NCI-H1105 treated with DMSO at 0.1 percent for 48 hours (cell line): ENCODE measurements around the gene FAM240B.

Experiments
- DNase-seq: peaks from one replicate; lab custom pipeline; 2025; lab: John Stamatoyannopoulos, UW

Gene FAM240B

GRCh38 chr9:38699337-38699736 lies 20.6 kb downstream of the FAM240B start:
- no peak for DNase-seq

- no peak for DNase-seq
Measured at GRCh38 chr9:38697776-38698300, 22.1 kb downstream of the FAM240B start.

DNA sequence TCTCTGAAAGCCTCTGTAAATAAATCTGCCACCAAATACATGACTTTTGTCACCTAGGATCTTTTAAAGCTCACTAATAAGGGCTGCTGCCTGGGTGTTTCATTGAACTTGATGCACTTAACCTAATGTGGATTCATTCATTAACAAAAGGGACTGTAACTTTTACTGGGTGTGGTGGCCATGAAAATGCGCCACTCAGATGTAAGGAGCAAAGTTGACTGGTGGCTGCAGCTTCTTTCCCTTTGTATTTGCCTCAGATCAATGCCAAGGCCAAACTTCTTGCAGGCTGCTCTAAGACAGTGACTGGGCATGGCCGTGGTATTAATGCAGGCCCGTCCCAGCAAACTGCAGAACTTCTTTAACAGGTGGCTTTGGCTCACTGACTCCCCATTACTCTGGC lies 22.9 kb downstream of the FAM240B start:
- no peak for DNase-seq

DNA sequence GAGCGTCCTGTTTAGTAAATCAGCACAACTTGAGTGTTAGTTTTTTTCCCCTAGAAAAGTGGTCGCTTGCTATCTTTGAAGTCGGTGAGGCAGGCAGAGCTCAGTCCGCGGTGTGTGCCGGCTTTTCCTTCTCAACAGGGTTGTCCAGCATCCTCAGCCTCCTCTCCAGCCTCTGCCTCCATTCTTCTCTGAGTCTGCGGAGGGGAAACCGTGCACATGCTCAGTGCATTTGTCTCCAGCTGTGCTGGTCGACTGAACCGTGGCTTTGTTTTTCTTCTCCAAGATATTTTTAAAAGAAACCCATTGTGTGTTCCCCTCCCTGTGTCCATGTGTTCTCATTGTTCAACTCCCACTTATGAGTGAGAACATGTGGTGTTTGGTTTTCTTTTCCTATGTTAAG lies 25.3 kb downstream of the FAM240B start:
- DNase-seq = no peak

DNA sequence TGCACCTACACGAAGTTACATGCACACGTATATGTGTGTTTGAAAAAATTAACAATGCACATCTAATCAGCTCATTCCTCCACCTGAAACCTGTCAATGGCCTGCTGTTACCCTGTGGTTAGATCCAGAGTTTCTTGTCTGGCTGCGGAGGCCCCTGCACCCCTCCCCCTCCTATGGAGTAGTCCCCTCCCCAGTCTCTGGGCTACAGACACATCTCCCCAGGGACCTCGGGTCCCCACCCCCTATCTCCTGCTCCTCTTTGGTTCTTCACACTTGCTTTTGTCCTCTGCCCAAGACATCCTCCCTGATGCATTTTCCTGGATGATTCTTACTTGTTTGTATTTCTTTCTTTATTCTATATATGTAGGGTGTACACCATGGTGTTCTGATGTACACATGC lies 27.2 kb downstream of the FAM240B start:
- no peak for DNase-seq

GRCh38 chr9:38690574-38690973 lies 29.4 kb downstream of the FAM240B start:
- DNase-seq = no peak

- DNase-seq = no peak
Measured at GRCh38 chr9:38689678-38690077, 30.3 kb downstream of the FAM240B start.

GRCh38 chr9:38687992-38688391 lies 31.9 kb downstream of the FAM240B start:
- no peak for DNase-seq

DNA sequence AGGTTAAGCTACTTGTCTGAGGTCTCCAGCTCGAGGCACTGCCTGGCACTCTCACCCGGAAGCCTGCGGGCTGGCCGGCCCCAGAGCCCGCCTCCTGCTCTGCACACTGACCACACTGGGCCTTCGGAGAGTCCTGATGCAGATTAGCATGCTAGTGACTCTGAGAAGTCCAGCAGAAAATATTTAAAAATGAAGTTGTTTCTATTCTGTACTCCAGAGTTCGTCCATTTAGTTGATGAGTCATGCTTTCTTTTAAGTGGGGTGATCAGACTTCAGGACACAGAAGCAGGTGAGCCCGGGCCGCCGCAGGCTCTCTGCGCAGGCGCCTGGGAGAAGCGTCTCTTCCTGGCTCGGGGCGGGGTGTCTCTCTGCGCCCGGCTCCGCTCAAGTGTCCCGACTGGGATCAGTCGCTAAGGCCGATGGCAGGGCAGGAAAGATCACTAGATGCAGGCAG lies 32.5 kb downstream of the FAM240B start:
- no peak for DNase-seq

DNA sequence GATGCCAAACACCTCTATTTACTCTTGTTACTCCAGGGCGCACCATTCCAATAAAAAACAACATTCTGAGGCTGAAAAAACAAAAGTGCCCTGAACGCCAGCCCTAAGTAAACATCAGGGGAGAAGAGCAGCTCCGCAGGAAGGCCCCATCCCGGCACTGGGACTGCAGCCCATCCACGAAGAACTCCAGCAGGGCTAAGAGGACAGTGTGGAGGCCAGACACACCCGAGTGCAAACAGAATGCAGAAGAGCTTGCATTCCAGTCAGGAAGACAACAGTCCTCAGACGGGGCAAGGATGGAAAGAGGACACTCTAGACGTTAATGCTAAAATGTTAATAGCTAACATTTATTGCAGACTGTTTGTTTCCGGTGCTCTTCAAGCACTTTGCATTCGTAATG lies 33.0 kb downstream of the FAM240B start:
- no peak for DNase-seq

- no peak for DNase-seq
Measured at GRCh38 chr9:38685535-38685934, 34.4 kb downstream of the FAM240B start.

DNA sequence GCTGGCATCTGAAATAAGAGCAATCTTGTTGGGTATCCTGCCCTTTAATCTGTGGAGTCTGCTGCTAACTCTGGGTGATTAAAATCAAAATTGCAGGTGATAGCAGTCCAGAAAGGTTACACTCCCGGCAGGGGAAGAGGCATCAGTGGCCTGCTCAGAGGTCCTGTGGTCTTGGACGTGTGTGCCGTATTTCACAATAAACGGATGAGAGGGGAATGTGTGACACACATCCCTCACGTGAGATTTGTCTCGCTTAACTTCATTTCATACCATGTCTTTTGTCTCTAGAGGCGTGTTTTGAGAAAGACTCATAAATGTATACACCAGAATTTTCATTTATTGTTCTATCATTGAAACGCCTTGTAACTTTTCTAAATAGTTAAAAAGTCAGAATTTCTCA lies 36.6 kb downstream of the FAM240B start:
- DNase-seq = no peak

DNA sequence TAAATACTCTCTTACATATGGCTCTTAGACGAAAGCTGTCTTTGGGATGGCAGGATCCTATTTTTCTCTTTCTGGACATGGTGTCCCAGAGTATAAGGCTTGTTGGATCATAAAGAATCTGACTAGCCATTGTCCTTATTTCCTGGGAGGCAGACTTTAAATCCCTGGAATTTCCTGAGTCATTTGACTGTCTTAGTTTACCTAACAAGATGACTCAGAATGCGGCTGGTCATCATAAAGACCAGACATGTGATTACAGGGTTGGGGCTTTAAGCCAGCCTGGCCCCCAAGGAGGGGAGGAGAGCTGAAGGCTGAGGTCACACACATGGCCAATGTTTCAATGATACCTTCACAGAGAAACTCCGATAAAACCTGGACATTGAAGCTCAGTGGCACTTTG lies 37.2 kb downstream of the FAM240B start:
- DNase-seq = no peak

DNA sequence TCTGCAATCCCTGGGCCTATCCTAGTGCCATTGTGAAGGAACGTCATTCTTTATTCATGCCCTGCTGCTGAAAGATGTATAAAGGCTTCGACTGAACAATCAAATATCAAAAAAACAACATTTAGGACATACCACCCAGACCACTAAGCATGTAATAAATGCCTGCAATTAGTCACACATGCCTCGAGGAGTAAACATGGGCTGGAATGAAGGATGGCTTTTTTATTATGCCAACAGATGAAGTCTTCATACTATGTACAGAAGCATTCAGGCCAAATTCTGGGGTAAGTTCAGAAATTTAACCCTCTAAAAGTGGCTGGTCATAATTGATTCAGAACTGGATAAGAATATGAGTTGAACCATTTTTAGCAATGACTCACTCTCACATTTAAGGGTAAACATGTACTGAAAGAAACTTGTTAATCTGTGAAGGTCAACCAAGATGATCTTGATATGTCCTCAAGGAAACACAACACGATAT lies 38.1 kb downstream of the FAM240B start:
- no peak for DNase-seq

DNA sequence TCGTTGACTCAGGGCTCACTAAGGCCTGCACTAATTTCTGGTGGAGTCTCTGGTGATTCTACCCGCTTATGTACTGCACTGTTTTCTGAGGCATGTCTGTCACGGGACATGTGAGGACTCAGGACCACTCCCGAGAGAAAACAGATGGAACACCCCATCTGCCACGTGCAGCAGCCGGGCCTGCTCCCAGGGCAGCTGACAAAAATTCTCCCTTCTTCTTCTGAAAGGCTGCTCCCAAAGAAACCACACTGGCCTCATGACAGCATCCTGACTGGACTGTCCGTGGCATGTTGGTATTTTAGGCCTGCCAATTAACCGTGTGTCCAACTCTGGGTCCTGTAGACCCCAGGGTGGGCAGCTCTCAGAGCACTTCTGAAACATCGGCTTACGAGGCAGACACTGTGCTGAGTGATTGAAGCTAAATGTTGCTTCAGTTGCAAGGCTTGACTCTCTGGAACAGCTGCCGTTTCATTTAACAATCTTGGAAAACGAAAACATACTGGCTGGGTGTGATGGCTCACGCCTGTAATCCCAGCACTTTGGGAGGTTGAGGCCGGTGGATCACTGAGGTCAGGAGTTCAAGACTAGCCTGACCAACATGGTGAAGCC lies 39.0 kb downstream of the FAM240B start:
- no peak for DNase-seq

DNA sequence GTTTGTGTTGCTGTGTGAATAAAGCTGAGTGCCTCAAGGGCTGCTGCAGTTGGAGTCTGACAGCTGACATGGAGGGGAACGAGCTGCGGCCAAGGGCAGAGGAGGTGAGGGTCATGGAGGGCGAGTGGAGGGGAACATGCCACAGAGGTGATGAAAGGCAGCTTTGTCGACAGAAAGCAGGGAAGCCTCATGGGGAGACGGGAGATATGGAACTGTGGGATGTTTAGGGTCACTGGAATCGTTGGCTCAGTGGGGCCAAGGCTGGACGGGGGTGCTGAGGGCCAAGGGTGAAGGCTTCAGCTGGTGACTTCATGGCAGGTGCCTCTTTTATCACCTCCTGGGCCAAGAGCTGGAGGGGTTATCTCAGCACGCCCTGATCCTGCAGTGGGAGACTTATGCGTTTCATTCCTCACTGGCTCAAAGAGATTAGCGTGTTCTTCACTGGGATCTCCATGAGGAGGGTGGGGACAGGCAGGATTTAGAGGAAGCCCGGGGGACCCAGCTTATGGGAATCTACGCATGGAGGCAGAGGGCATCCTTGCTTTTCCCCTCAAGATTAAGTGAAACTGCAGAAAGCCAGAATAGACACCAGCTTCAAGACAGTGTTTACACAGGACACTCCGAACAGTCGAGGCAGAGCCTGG lies 42.2 kb downstream of the FAM240B start:
- DNase-seq = no peak

DNA sequence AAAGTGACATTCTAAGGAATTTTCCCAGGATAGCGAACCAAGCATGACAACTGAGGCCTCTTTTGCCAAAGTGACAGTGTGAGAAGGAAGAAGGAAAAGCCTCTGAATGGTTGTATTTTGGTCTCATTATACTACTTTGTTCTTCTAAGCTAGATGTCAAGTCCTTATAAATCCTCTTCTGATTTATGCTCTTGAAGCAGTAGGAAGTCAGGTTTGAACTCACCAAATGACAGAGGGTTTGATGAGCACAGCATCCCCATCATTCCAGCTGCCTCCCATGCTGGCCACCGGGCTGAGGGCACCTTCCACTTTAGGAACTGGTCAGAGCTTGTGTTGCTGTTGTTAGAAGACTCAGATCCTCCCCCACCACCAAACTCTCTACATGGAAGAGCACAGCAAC lies 44.1 kb downstream of the FAM240B start:
- no peak for DNase-seq

GRCh38 chr9:38675211-38675610 lies 44.7 kb downstream of the FAM240B start:
- DNase-seq = no peak

- DNase-seq = no peak
Measured at GRCh38 chr9:38673399-38674193, 46.3 kb downstream of the FAM240B start.

DNA sequence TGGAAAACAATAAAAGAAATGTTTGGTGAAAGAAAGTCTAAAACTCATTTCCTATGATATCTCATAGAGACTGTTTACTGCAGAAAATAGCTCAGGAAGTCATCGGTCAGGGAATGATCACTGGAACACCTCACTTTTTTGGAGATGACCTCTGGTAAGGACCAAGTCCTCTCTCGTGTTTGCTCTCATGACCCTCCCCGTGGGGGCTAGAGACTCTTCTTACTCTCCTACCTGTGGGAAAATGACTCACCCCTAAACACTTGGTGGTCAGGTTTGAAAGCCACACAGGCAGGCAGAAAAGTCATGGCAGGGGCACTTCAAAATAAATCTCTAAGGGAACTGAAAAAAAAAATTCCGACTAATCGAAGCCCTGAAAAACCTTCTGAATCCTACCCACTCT lies 48.2 kb downstream of the FAM240B start:
- no peak for DNase-seq

- DNase-seq = no peak
Measured at GRCh38 chr9:38671372-38671731, 48.6 kb downstream of the FAM240B start.

- DNase-seq = no peak
Measured at GRCh38 chr9:38670542-38671371, 49.2 kb downstream of the FAM240B start.
